Fibroblast of mammary gland (primary cell): ENCODE results near the gene CBX3.
"Not testable (repeated sequence)": the region's sequence is repeated elsewhere in the genome, so short reads cannot be mapped to it uniquely, and the experiment has no call there.

Source experiments
- DNase-seq: peaks from one replicate; pipeline ENCODE4 v3.0.0-alpha.2; 2010; ENCODE audit warnings: low read depth
- H3K4me3 ChIP-seq: 2 replicates; pipeline ENCODE4 v1.5.1; 2011; ENCODE audit warnings: low read depth, mild to moderate bottlenecking, low read length, moderate library complexity; ENCODE audit not compliant: control insufficient read depth
- TF ChIP-seq, protein P1 (sequence below): conservative IDR thresholded peaks from 2 replicates; pipeline ENCODE4 v1.5.1; 2011; ENCODE audit warnings: low read depth, low read length, inconsistent platforms; ENCODE audit not compliant: control insufficient read depth, insufficient read depth

Gene CBX3

DNA sequence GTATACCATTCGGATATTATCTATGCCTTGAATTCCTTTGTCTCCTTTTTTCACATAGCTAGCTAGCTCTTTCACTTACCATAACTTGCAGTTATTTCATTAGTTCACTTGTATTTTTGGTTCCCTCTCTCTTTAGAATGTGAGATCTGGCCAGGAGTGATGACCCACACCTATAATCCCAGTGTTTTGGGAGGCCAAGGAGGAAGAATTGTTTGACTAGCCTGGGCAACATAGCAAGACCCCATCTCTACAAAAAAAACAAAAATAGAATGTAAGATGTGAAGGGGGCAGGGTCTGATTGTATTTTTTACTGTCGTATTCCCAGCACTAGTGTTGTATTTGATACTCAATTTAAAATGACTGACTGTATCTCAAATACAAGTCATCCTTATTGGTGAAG, 29.9 kb upstream of the CBX3 start:
- DNase-seq = no peak
- H3K4me3 ChIP-seq = no peak overlapping the region
- TF ChIP-seq, protein P1, sequence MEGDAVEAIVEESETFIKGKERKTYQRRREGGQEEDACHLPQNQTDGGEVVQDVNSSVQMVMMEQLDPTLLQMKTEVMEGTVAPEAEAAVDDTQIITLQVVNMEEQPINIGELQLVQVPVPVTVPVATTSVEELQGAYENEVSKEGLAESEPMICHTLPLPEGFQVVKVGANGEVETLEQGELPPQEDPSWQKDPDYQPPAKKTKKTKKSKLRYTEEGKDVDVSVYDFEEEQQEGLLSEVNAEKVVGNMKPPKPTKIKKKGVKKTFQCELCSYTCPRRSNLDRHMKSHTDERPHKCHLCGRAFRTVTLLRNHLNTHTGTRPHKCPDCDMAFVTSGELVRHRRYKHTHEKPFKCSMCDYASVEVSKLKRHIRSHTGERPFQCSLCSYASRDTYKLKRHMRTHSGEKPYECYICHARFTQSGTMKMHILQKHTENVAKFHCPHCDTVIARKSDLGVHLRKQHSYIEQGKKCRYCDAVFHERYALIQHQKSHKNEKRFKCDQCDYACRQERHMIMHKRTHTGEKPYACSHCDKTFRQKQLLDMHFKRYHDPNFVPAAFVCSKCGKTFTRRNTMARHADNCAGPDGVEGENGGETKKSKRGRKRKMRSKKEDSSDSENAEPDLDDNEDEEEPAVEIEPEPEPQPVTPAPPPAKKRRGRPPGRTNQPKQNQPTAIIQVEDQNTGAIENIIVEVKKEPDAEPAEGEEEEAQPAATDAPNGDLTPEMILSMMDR = no peak

DNA sequence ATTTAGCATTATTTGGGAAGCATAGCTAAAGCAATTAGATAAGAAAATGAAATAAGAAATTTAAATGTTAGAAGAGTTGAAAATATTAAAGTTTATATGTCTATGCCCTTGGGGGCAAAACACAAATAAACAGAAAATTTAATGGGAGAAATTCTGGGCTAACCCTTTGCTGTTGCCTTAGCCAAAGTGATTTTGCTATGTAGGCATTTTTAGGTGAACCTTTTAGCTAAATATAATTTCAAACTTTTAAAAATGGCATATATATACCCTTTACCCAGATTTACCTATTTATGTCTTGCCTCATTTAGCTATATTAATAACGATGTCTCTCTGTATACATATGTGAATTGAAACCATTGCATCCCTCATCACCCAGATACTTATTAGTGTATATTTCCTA, 29.5 kb upstream of the CBX3 start:
- no peak overlapping the region for H3K4me3 ChIP-seq
- no peak for DNase-seq
- TF ChIP-seq, protein P1 = no peak

DNA sequence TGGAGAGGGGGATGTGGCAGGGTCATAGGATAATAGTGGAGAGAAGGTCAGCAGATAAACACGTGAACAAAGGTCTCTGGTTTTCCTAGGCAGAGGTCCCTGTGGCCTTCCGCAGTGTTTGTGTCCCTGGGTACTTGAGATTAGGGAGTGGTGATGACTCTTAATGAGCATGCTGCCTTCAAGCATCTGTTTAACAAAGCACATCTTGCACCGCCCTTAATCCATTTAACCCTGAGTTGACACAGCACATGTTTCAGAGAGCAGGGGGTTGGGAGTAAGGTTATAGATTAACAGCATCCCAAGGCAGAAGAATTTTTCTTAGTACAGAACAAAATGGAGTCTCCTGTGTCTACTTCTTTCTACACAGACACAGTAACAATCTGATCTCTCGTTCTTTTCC, 25.6 kb upstream of the CBX3 start:
- not testable (repeated sequence) for DNase-seq

DNA sequence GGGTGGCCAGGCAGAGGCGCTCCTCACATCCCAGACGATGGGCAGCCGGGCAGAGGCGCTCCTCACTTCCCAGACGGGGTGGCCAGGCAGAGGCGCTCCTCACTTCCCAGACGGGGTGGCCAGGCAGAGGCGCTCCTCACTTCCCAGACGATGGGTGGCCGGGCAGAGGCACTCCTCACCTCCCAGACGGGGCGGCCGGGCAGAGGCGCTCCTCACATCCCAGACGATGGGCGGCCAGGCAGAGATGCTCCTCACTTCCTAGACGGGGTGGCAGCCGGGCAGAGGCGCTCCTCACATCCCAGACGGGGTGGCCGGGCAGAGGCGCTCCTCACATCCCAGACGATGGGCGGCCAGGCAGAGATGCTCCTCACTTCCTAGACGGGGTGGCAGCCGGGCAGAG, 24.8 kb upstream of the CBX3 start:
- DNase-seq, H3K4me3 ChIP-seq: not testable (repeated sequence)

More for the DNA sequence above, 25.6 kb upstream of the CBX3 start:
- H3K4me3 ChIP-seq = not testable (repeated sequence)

DNA sequence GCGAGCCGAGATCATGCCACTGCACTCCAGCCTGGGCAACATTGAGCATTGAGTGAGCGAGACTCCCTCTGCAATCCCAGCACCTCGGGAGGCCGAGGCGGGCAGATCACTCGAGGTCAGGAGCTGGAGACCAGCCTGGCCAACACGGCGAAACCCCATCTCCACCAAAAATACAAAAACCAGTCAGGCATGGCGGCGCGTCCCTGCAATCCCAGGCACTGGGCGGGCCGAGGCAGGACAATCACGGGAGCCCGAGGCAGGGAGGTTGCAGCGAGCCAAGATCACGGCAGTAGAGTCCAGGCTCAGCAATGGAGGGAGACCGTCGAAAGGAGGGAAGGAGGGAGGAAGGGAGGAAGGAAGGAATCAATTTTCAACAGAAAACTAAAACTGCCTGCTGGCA, 24.3 kb upstream of the CBX3 start:
- H3K4me3 ChIP-seq, DNase-seq: not testable (repeated sequence)

DNA sequence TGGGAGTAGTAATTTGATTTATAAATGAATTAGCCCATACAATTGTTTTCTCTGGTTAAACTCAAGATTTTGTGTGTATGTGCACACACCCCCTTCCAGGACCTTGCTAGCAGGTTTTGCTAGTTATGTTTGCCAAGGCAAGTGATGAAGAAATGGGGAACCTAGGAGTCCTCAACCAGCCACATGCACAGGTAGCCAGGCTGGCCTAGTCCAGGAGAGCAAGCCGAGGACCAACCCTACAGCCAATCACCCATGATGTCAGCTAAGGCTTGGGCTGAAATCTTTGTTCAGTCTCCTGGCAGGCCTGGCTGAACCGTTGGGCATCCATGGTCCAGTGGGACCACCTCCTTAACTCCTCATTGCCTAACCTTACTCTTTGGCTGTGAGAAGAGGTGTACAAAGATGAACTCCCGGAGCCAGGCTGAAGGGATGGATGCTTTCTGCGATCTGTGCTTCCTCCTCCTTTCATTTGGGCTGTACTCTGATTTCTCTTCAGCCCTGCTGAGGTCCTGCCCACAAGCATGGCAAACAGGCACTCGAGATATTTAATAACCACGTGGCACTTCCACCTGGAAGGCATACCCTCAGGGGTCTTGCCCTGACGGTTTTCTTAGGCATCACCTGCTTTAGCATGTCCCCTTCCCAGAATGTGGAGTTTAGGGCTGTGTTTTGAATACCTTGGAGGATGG, 23.1 kb upstream of the CBX3 start:
- no peak for DNase-seq
- TF ChIP-seq, protein P1 = no peak
- no peak overlapping the region for H3K4me3 ChIP-seq

DNA sequence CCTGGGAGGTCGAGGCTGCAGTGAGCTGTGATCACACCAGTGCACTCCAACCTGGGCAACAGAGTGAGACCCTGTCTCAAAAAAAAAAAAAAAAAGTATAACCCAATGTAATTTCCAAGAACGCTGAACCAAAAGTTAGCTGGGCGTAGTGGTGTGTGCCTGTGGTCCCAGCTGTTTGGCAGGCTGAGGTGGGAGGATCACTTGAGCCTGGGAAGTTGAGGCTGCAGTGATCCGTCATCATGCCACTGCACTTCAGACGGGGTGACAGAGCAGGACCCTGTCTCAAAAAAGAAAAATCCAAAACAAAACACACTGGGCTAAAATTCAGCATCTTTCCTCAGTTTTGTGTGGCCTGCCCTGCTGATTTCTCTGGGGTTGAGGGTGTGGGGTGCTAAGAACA, 22.1 kb upstream of the CBX3 start:
- H3K4me3 ChIP-seq = no peak overlapping the region
- TF ChIP-seq, protein P1 = no peak
- no peak for DNase-seq

DNA sequence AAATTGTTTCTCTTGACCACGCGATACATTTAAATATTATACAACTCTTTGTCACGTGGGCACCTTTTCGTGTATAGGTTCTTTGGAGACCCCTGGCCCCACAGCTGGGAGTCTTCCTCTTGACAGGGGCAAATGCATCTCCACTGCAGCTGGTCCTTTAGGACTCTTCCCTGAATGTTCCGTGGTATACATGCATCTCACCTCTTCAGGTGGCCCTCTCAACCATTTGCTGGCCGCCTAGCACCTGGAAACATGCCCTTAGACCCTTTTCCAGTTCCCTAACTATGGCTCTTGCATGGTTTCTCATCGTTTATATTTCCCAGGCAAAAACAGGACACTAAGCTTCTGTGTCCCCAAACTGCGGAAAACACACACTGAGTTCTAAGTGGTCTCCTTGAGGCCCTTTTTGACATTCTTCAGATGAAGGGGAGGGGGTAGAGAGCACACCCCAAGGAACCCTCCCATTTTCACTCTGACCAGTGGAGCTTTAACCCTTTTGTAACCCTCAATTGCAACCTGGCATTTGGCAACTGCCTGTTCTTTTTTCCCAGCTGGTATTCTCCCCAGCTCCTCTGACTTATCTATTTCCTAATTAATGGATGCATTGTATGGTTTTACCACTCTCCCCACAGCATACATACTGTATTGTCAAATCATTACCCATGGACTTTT, 21.6 kb upstream of the CBX3 start:
- TF ChIP-seq, protein P1 = no peak
- no peak for DNase-seq
- no peak overlapping the region for H3K4me3 ChIP-seq
